ENCODE results near the gene VAMP7.
"Not testable (repeated sequence)": the region's sequence is repeated elsewhere in the genome, so short reads cannot be mapped to it uniquely, and the experiment has no call there.

The VAMP7 gene, protein sequence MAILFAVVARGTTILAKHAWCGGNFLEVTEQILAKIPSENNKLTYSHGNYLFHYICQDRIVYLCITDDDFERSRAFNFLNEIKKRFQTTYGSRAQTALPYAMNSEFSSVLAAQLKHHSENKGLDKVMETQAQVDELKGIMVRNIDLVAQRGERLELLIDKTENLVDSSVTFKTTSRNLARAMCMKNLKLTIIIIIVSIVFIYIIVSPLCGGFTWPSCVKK

GRCh38 chrX:155881158-155881993, at the start of gene VAMP7:
Gene VAMP7, plus strand, starts transcription at chrX:155881345. Its CDS starts 8,122 bp downstream, at chrX:155889467.
- H3K4me1 Mint-ChIP-seq = peaks cover 26% of the 10 kb centered on the region
- ATAC-seq (ENCODE audit: low read depth) (peak; percentile 92), DNase-seq (ENCODE audit: low spot score in 2 of 2) (peak; percentile 50 to 64)
- H3K27ac Mint-ChIP-seq = peak within 1 kb of the TSS; percentile 94
- peak within 1 kb of the TSS; percentile 93 for H3K4me3 Mint-ChIP-seq
- H3K27me3 Mint-ChIP-seq = no peaks in the 10 kb centered on the region
- peaks cover 5% of the 10 kb centered on the region for H3K9me3 Mint-ChIP-seq
- peaks cover 8% of the 10 kb centered on the region for H3K36me3 Mint-ChIP-seq

DNA sequence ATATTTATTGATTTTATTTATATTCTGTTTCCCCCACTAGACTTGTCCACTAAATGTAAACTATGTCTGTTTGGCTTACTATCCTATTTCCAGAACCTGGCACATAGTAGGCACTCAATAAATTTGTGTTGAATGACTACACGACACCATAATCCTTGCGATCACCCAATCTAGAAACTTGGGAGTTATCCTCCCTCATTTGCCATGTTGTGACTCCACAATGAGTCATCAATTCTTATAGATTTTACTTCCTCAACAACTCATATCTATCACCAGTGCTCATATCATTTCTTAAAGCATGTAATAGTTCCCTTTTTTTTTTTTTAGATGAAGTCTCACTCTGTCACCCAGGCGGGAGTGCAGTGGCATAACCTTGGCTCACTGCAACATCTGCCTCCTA, 39.9 kb upstream of the VAMP7 start:
- no peak overlapping the region for H3K4me3 Mint-ChIP-seq

GRCh38 chrX:155851786-155852185, 29.4 kb upstream of the VAMP7 start:
- not testable (repeated sequence) for H3K4me1 Mint-ChIP-seq; H3K9me3 Mint-ChIP-seq; DNase-seq (ENCODE audit: low spot score in 2 of 2); H3K4me3 Mint-ChIP-seq; H3K27ac Mint-ChIP-seq; H3K36me3 Mint-ChIP-seq; ATAC-seq (ENCODE audit: low read depth); H3K27me3 Mint-ChIP-seq

More for the DNA sequence above, 39.9 kb upstream of the VAMP7 start:
- H3K4me1 Mint-ChIP-seq = no peaks in the 10 kb centered on the region
- no peak for ATAC-seq (ENCODE audit: low read depth)
- no peak overlapping the region for H3K27ac Mint-ChIP-seq
- no peak for DNase-seq (ENCODE audit: low spot score in 2 of 2)
- H3K27me3 Mint-ChIP-seq = no peaks in the 10 kb centered on the region
- no peaks in the 10 kb centered on the region for H3K9me3 Mint-ChIP-seq
- no peaks in the 10 kb centered on the region for H3K36me3 Mint-ChIP-seq

GRCh38 chrX:155857561-155857960, 23.6 kb upstream of the VAMP7 start:
- H3K27ac Mint-ChIP-seq = no peak overlapping the region
- H3K36me3 Mint-ChIP-seq = no peaks in the 10 kb centered on the region
- H3K9me3 Mint-ChIP-seq = no peaks in the 10 kb centered on the region
- H3K4me3 Mint-ChIP-seq = no peak overlapping the region
- ATAC-seq (ENCODE audit: low read depth) = no peak
- no peaks in the 10 kb centered on the region for H3K4me1 Mint-ChIP-seq
- H3K27me3 Mint-ChIP-seq = peaks cover 2% of the 10 kb centered on the region
- DNase-seq (ENCODE audit: low spot score in 2 of 2) = no peak

DNA sequence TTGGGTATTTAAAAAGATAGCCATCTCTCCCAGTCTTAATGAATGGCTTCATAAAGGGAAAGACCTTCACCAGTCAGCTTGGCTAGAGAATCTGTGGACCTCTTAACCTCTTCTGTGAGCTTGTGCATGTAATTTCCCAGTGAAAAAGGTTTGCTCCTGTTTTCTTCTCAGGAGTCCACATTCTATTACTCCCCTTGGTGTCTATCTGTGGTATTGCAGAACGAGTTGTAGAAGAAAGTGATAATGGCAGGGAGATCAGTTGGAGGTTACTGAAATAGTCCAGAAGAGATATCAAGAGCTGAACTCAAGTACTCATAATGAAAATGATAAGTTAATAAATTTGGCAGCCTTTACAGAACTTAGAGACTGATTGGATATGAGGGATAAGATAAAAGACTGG, 16.5 kb upstream of the VAMP7 start:
- no peak overlapping the region for H3K4me3 Mint-ChIP-seq
- DNase-seq (ENCODE audit: low spot score in 2 of 2) (no peak), ATAC-seq (ENCODE audit: low read depth) (no peak)
- H3K9me3 Mint-ChIP-seq = peaks cover 10% of the 10 kb centered on the region
- no peak overlapping the region for H3K27ac Mint-ChIP-seq
- no peaks in the 10 kb centered on the region for H3K4me1 Mint-ChIP-seq
- H3K27me3 Mint-ChIP-seq = peaks cover 3% of the 10 kb centered on the region
- no peaks in the 10 kb centered on the region for H3K36me3 Mint-ChIP-seq

DNA sequence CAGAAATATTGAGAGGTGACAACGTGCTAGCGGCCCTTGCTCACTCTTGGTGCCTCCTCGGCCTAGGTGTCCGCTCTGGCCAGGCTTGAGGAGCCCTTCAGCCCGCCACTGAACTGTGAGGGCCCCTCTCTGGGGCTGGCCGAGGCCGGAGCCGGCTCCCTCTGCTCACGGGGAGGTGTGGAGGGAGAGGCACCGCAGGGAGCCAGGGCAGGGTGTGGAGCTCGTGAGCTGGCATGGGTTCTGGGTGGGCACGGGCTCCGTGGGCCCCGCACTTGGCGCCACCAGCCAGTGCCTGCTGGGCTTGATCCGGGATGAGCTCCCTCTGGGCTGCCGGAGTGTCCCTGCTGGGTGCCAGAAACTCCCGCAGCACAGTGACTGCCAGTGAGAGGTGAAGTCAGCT, 16.0 kb upstream of the VAMP7 start:
- no peak for DNase-seq (ENCODE audit: low spot score in 2 of 2)
- H3K4me1 Mint-ChIP-seq = no peaks in the 10 kb centered on the region
- no peak for ATAC-seq (ENCODE audit: low read depth)
- H3K27ac Mint-ChIP-seq = no peak overlapping the region
- H3K9me3 Mint-ChIP-seq = peaks cover 10% of the 10 kb centered on the region
- no peaks in the 10 kb centered on the region for H3K36me3 Mint-ChIP-seq
- H3K4me3 Mint-ChIP-seq = no peak overlapping the region
- peaks cover 3% of the 10 kb centered on the region for H3K27me3 Mint-ChIP-seq

GRCh38 chrX:155867821-155868220, 13.3 kb upstream of the VAMP7 start:
- H3K4me3 Mint-ChIP-seq = no peak overlapping the region
- no peak for ATAC-seq (ENCODE audit: low read depth)
- H3K27ac Mint-ChIP-seq = no peak overlapping the region
- H3K36me3 Mint-ChIP-seq = no peaks in the 10 kb centered on the region
- H3K27me3 Mint-ChIP-seq = peaks cover 3% of the 10 kb centered on the region
- H3K4me1 Mint-ChIP-seq = no peaks in the 10 kb centered on the region
- no peak for DNase-seq (ENCODE audit: low spot score in 2 of 2)
- peaks cover 10% of the 10 kb centered on the region for H3K9me3 Mint-ChIP-seq

GRCh38 chrX:155870958-155871357, 10.2 kb upstream of the VAMP7 start:
- H3K9me3 Mint-ChIP-seq = peaks cover 10% of the 10 kb centered on the region
- H3K36me3 Mint-ChIP-seq = no peaks in the 10 kb centered on the region
- DNase-seq (ENCODE audit: low spot score in 2 of 2) (no peak), ATAC-seq (ENCODE audit: low read depth) (no peak)
- H3K4me3 Mint-ChIP-seq = no peak overlapping the region
- H3K27ac Mint-ChIP-seq = no peak overlapping the region
- peaks cover 5% of the 10 kb centered on the region for H3K4me1 Mint-ChIP-seq
- peaks cover 2% of the 10 kb centered on the region for H3K27me3 Mint-ChIP-seq

- Mint-ChIP-seq H3K36me3 (no peaks in the 10 kb centered on the region), H3K27me3 (peaks cover 2% of the 10 kb centered on the region), H3K4me1 (peaks cover 8% of the 10 kb centered on the region), H3K27ac (no peak overlapping the region), H3K9me3 (peaks cover 10% of the 10 kb centered on the region), H3K4me3 (no peak overlapping the region)
- ATAC-seq (ENCODE audit: low read depth) = no peak
- no peak for DNase-seq (ENCODE audit: low spot score in 2 of 2)
Observed at GRCh38 chrX:155871934-155872333, 9.2 kb upstream of the VAMP7 start.

GRCh38 chrX:155873188-155873587, 8.0 kb upstream of the VAMP7 start:
- H3K9me3 Mint-ChIP-seq = peaks cover 5% of the 10 kb centered on the region
- peaks cover 10% of the 10 kb centered on the region for H3K4me1 Mint-ChIP-seq
- DNase-seq (ENCODE audit: low spot score in 2 of 2) (no peak), ATAC-seq (ENCODE audit: low read depth) (no peak)
- H3K4me3 Mint-ChIP-seq = no peak overlapping the region
- no peak overlapping the region for H3K27ac Mint-ChIP-seq
- peaks cover 2% of the 10 kb centered on the region for H3K27me3 Mint-ChIP-seq
- no peaks in the 10 kb centered on the region for H3K36me3 Mint-ChIP-seq

- DNase-seq (ENCODE audit: low spot score in 2 of 2) (no peak), ATAC-seq (ENCODE audit: low read depth) (no peak)
- Mint-ChIP-seq H3K36me3 (no peaks in the 10 kb centered on the region), H3K4me1 (peaks cover 10% of the 10 kb centered on the region), H3K4me3 (peak overlapping the region; percentile 68), H3K27me3 (no peaks in the 10 kb centered on the region), H3K9me3 (no peaks in the 10 kb centered on the region), H3K27ac (no peak overlapping the region)
Observed at GRCh38 chrX:155874571-155875244, 6.4 kb upstream of the VAMP7 start.

- H3K4me3 Mint-ChIP-seq = peak overlapping the region; percentile 66
- DNase-seq (ENCODE audit: low spot score in 2 of 2) = no peak
Observed at GRCh38 chrX:155876704-155877103, 4.4 kb upstream of the VAMP7 start.

DNA sequence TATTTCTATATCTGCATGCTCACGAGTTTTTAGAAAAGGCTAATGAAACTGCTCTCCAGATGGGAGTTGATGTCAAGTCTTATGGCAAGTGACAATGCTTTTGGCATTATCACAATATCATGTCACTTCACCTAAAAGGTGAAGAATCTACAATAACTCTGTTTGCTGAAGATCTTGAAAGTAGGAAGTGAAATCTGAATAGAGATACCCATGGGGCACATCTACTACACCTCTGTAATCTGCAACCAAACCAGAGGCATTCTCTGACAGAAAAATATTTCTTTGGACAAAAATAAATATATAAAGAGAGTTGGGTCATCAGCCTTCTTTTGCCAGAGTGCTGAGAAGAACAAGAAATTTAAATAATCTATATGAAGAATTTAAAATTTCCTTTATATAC, 3.9 kb upstream of the VAMP7 start:
- Mint-ChIP-seq H3K4me1 (peaks cover 18% of the 10 kb centered on the region), H3K36me3 (peaks cover 3% of the 10 kb centered on the region), H3K27ac (peak overlapping the region; percentile 48), H3K4me3 (peak overlapping the region; percentile 66), H3K27me3 (no peaks in the 10 kb centered on the region), H3K9me3 (peaks cover 5% of the 10 kb centered on the region)
- ATAC-seq (ENCODE audit: low read depth) (peak; percentile 23), DNase-seq (ENCODE audit: low spot score in 2 of 2) (no peak)

More at GRCh38 chrX:155876704-155877103, 4.4 kb upstream of the VAMP7 start:
- Mint-ChIP-seq H3K9me3 (peaks cover 3% of the 10 kb centered on the region), H3K36me3 (peaks cover 3% of the 10 kb centered on the region), H3K4me1 (peaks cover 14% of the 10 kb centered on the region), H3K27ac (peak overlapping the region; percentile 48), H3K27me3 (no peaks in the 10 kb centered on the region)
- peak; percentile 22 for ATAC-seq (ENCODE audit: low read depth)

DNA sequence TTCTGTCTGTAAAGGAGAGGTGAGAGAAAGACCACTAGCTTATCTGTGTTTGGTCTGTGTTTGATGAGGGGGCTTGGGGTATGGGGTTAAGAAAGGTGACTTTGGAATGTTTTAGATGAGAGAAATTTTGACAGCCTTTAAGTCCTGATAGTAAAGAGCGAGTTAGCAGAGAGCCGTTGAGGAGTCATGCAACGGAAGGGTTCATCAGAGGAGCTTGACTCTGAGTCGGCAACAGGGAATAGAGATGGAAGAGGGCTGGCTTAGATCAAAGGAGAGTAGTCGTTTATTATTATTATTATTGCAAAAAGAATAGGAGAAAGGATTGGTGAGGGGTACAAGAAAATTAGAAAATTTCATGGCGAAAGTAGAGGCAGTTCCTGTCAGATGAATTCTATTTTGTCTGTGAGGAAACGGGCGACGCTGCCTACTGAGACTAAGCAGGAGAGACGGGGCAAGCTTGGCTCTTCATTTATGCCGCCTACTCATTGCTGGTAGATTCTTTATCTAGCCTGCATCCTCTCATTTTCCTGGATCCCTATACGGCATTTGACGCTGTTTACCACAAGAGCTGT, 473 bp upstream of the VAMP7 start:
- no peaks in the 10 kb centered on the region for H3K27me3 Mint-ChIP-seq
- H3K27ac Mint-ChIP-seq = peak overlapping the region; percentile 94
- DNase-seq (ENCODE audit: low spot score in 2 of 2) = no peak
- H3K36me3 Mint-ChIP-seq = peaks cover 8% of the 10 kb centered on the region
- no peak for ATAC-seq (ENCODE audit: low read depth)
- H3K9me3 Mint-ChIP-seq = peaks cover 5% of the 10 kb centered on the region
- H3K4me1 Mint-ChIP-seq = peaks cover 23% of the 10 kb centered on the region
- peak overlapping the region; percentile 93 for H3K4me3 Mint-ChIP-seq

Data from memory B cell (primary cell).